WERI-Rb-1 (cell line): ENCODE data around the gene DAZL.
"Not testable (repeated sequence)": the region's sequence is repeated elsewhere in the genome, so short reads cannot be mapped to it uniquely, and the experiment has no call there.

Experiments used
- DNase-seq: peaks from one replicate; pipeline ENCODE4 v3.0.0-alpha.2; 2020
- H3K27ac ChIP-seq: fragments of 250-450 bp; sonication (Bioruptor Pico); 2 replicates; pipeline ENCODE4 v1.5.1; 2020; ENCODE audit warnings: mild to moderate bottlenecking, moderate library complexity
- H3K27me3 ChIP-seq: fragments of 250-450 bp; sonication (Bioruptor Pico); 2 replicates; pipeline ENCODE4 v1.5.1; 2021; ENCODE audit warnings: mild to moderate bottlenecking, low read depth, moderate library complexity; ENCODE audit not compliant: insufficient read depth, severe bottlenecking
- H3K36me3 ChIP-seq: fragments of 250-450 bp; sonication (Bioruptor Pico); 2 replicates; pipeline ENCODE4 v1.5.1; 2020; ENCODE audit warnings: mild to moderate bottlenecking, moderate library complexity
- H3K4me3 ChIP-seq: 2 replicates; pipeline ENCODE4 v1.5.1; 2011; ENCODE audit warnings: low read depth, mild to moderate bottlenecking, control low read depth, low read length
- H3K9me3 ChIP-seq: fragments of 250-450 bp; sonication (Bioruptor Pico); 2 replicates; pipeline ENCODE4 v1.5.1; 2021; ENCODE audit warnings: mild to moderate bottlenecking, moderate library complexity; ENCODE audit not compliant: severe bottlenecking
- CTCF ChIP-seq: IDR thresholded peaks from 2 replicates; pipeline ENCODE4 v1.5.1; 2011; ENCODE audit warnings: low read depth, mild to moderate bottlenecking, control low read depth, inconsistent platforms, low read length

DAZL gene

GRCh38 chr3:16633948-16634347 is 28.7 kb upstream of the DAZL start:
- no peak overlapping the region for H3K27ac ChIP-seq
- H3K27me3 ChIP-seq, result no peaks in the 10 kb centered on the region
- no peaks in the 10 kb centered on the region for H3K36me3 ChIP-seq
- no peak overlapping the region for H3K4me3 ChIP-seq
- TF ChIP-seq CTCF, result no peak
- no peak for DNase-seq
- H3K9me3 ChIP-seq, result no peaks in the 10 kb centered on the region

GRCh38 chr3:16632395-16632794 is 27.2 kb upstream of the DAZL start:
- H3K27me3 ChIP-seq, result no peaks in the 10 kb centered on the region
- no peak for DNase-seq
- no peak for TF ChIP-seq CTCF
- no peaks in the 10 kb centered on the region for H3K36me3 ChIP-seq
- H3K4me3 ChIP-seq, result no peak overlapping the region
- no peak overlapping the region for H3K27ac ChIP-seq
- H3K9me3 ChIP-seq, result no peaks in the 10 kb centered on the region

- TF ChIP-seq CTCF, result no peak
- H3K27me3 ChIP-seq, result no peaks in the 10 kb centered on the region
- no peaks in the 10 kb centered on the region for H3K36me3 ChIP-seq
- H3K27ac ChIP-seq, result no peak overlapping the region
- H3K4me3 ChIP-seq, result no peak overlapping the region
- H3K9me3 ChIP-seq, result no peaks in the 10 kb centered on the region
- no peak for DNase-seq
These were observed 13.5 kb upstream of the DAZL start for GRCh38 chr3:16618721-16619120.

- not testable (repeated sequence) for H3K27ac ChIP-seq, H3K27me3 ChIP-seq, H3K4me3 ChIP-seq, H3K36me3 ChIP-seq, DNase-seq, H3K9me3 ChIP-seq
These were observed 11.9 kb upstream of the DAZL start for GRCh38 chr3:16617155-16617554.

- Histone ChIP-seq H3K27me3 (no peaks in the 10 kb centered on the region), H3K36me3 (no peaks in the 10 kb centered on the region), H3K4me3 (no peak overlapping the region), H3K9me3 (no peaks in the 10 kb centered on the region), H3K27ac (no peak overlapping the region)
- TF ChIP-seq CTCF, result no peak
- DNase-seq, result no peak
These were observed 10.9 kb upstream of the DAZL start for GRCh38 chr3:16616083-16616482.

GRCh38 chr3:16614033-16615031 is 9.1 kb upstream of the DAZL start:
- Histone ChIP-seq H3K27me3 (no peaks in the 10 kb centered on the region), H3K36me3 (no peaks in the 10 kb centered on the region), H3K27ac (no peak overlapping the region), H3K4me3 (no peak overlapping the region), H3K9me3 (no peaks in the 10 kb centered on the region)
- no peak for TF ChIP-seq CTCF
- DNase-seq, result no peak
